SK-N-SH (cell line): ENCODE measurements around the gene ABHD17B. TPM values are rescaled to one million over a fixed set of nuclear protein-coding genes. Genes with fewer than 3 reads are reported as not detected.

Experiments used
- CTCF ChIA-PET: fragments of 300-600, 350-600 bp; formaldehyde crosslinking; extraction: SDS; loops from one replicate; lab custom pipeline; 2021; lab: Yijun Ruan, JAX
- POLR2A ChIA-PET: fragments of 350-600 bp; sonication (Branson Sonifier 250); formaldehyde crosslinking; extraction: SDS; loops from one replicate; lab custom pipeline; 2020; ENCODE audit warnings: antibody characterized with exemption, inconsistent platforms; lab: Yijun Ruan, JAX
- DNase-seq: peaks from one replicate; pipeline ENCODE4 v3.0.0; 2012
- H2AFZ ChIP-seq: fragments of 200-600 bp; sonication (generic); 2 replicates; pipeline ENCODE4 v1.8.1; 2016; ENCODE audit warnings: antibody characterized with exemption, mild to moderate bottlenecking, low read depth
- H3F3A ChIP-seq: fragments of 200-600 bp; sonication (generic); replicated peaks from 2 replicates; pipeline ENCODE3; 2016; ENCODE audit warnings: antibody characterized with exemption, mild to moderate bottlenecking; ENCODE audit not compliant: insufficient read depth
- H3K27ac ChIP-seq, 2 experiments: fragments of 200-500 bp in 1 of 2; fragments of 200-600 bp in 1 of 2; sonication (Bioruptor generic) in 1 of 2; sonication (generic), shearing (Covaris generic) in 1 of 2; 2 replicates each; pipeline versions ENCODE4 v1.5.1 to v1.6.1; 2014 to 2016; ENCODE audit warnings: low read depth in 2 of 2, inconsistent platforms in 1 of 2, low read length in 1 of 2, mild to moderate bottlenecking in 1 of 2, mixed read lengths in 1 of 2
- H3K27me3 ChIP-seq: fragments of 200-600 bp; sonication (generic), shearing (Covaris generic); 2 replicates; pipeline ENCODE4 v1.6.1; 2016; ENCODE audit warnings: mixed run types; ENCODE audit not compliant: insufficient read depth
- H3K36me3 ChIP-seq, 2 experiments: fragments of 200-500 bp in 1 of 2; fragments of 200-600 bp in 1 of 2; sonication (Bioruptor generic) in 1 of 2; sonication (generic) in 1 of 2; replicated peaks in 1 of 2; 2 replicates each; pipeline versions ENCODE3 to v1.5.1; 2014 to 2016; ENCODE audit warnings: low read length in 1 of 2, mild to moderate bottlenecking in 1 of 2; ENCODE audit not compliant: insufficient read depth in 2 of 2, control insufficient read depth in 1 of 2
- H3K4me1 ChIP-seq, 2 experiments: fragments of 200-500 bp in 1 of 2; fragments of 200-600 bp in 1 of 2; sonication (Bioruptor generic) in 1 of 2; sonication (generic), shearing (Covaris generic) in 1 of 2; 2 replicates each; pipeline versions ENCODE4 v1.5.1 to v1.6.1; 2014 to 2016; ENCODE audit warnings: low read depth in 1 of 2, low read length in 1 of 2, mixed run types in 1 of 2; ENCODE audit not compliant: insufficient read depth in 2 of 2, control insufficient read depth in 1 of 2
- H3K4me2 ChIP-seq: fragments of 200-600 bp; sonication (generic), shearing (Covaris generic); 2 replicates; pipeline ENCODE4 v1.6.1; 2017; ENCODE audit warnings: mixed run types
- H3K4me3 ChIP-seq, 2 experiments: fragments of 200-500 bp in 1 of 2; fragments of 200-600 bp in 1 of 2; sonication (Bioruptor generic) in 1 of 2; sonication (generic), shearing (Covaris generic) in 1 of 2; 2 replicates each; pipeline versions ENCODE4 v1.5.1 to v1.8.1; 2014 to 2016; ENCODE audit warnings: low read depth in 2 of 2, inconsistent platforms in 1 of 2, low read length in 1 of 2, mild to moderate bottlenecking in 1 of 2, mixed read lengths in 1 of 2, moderate library complexity in 1 of 2
- H3K79me2 ChIP-seq: fragments of 200-600 bp; sonication (generic); 2 replicates; pipeline ENCODE4 v1.8.1; 2017; ENCODE audit warnings: mild to moderate bottlenecking; ENCODE audit not compliant: insufficient read depth
- H3K9ac ChIP-seq: fragments of 200-600 bp; sonication (generic); 2 replicates; pipeline ENCODE4 v1.6.1; 2017; ENCODE audit warnings: mixed run types
- H3K9me2 ChIP-seq: fragments of 200-600 bp; sonication (generic); 2 replicates; pipeline ENCODE4 v1.6.1; 2017; ENCODE audit warnings: mixed run types
- H3K9me3 ChIP-seq: fragments of 200-600 bp; sonication (generic); 2 replicates; pipeline ENCODE4 v1.6.1; 2017; ENCODE audit warnings: mixed run types, mild to moderate bottlenecking, moderate library complexity
- H4K20me1 ChIP-seq: fragments of 200-600 bp; sonication (generic); 2 replicates; pipeline ENCODE4 v1.6.1; 2017; ENCODE audit warnings: mild to moderate bottlenecking, mixed run types; ENCODE audit not compliant: insufficient read depth
- CHD2 ChIP-seq: fragments of 150-350 bp; IDR thresholded peaks from 2 replicates; pipeline ENCODE4 v1.6.1; 2018; ENCODE audit warnings: low read length; ENCODE audit not compliant: partially characterized antibody
- ELF1 ChIP-seq: IDR thresholded peaks from 2 replicates; pipeline ENCODE4 v1.4.0; 2012
- GATA2 ChIP-seq: sonication (generic); formaldehyde crosslinking; IDR thresholded peaks from 2 replicates; pipeline ENCODE4 v1.5.0; 2020; ENCODE audit warnings: mild to moderate bottlenecking, missing genetic modification reagents
- MEF2A ChIP-seq: IDR thresholded peaks from 2 replicates; pipeline ENCODE4 v1.4.0; 2012; ENCODE audit warnings: low read depth, borderline replicate concordance
- NFIC ChIP-seq: IDR thresholded peaks from 2 replicates; pipeline ENCODE4 v1.4.0; 2012; ENCODE audit warnings: borderline replicate concordance
- RAD21 ChIP-seq: IDR thresholded peaks from 2 replicates; pipeline ENCODE4 v1.6.1; 2012; ENCODE audit warnings: mild to moderate bottlenecking, low read length
- RCOR1 ChIP-seq: fragments of 150-350 bp; IDR thresholded peaks from 2 replicates; pipeline ENCODE4 v1.6.1; 2017; ENCODE audit warnings: antibody characterized with exemption, low read length
- RXRA ChIP-seq: IDR thresholded peaks from 2 replicates; pipeline ENCODE4 v1.4.0; 2012; ENCODE audit warnings: low read depth, mild to moderate bottlenecking, borderline replicate concordance
- SIN3A ChIP-seq: IDR thresholded peaks from 2 replicates; pipeline ENCODE4 v1.6.1; 2012; ENCODE audit warnings: low read depth, mild to moderate bottlenecking, low read length, moderate library complexity, borderline replicate concordance
- SMC3 ChIP-seq: IDR thresholded peaks from 2 replicates; pipeline ENCODE4 v1.6.1; 2012; ENCODE audit warnings: low read depth, low read length, improper control_type of control experiment
- WGBS: methylation state at CpG from one replicate; pipeline ENCODE4 v1.1.6; 2017; ENCODE audit warnings: low lambda C conversion rate; 5-methylcytosine and 5-hydroxymethylcytosine counted together
- polyA plus RNA-seq, 3 experiments: library from polyadenylated mRNA; depleted of rRNA; stranded (reverse); fragments of >200 nt; gene quantifications; 2 replicates each; pipeline ENCODE4 v1.2.3, GENCODE V29; 2012
- TF ChIP-seq, protein P1 (sequence below): fragments of 150-350 bp; IDR thresholded peaks from 2 replicates; pipeline ENCODE4 v1.6.1; 2016; ENCODE audit warnings: mild to moderate bottlenecking, low read depth, low read length
- TF ChIP-seq, protein P2 (sequence below): fragments of 200-600 bp; sonication (generic); IDR thresholded peaks from 2 replicates; pipeline ENCODE4 v1.6.1; 2017; ENCODE audit warnings: antibody characterized with exemption, mild to moderate bottlenecking, moderate library complexity

ABHD17B gene
- polyA plus RNA-seq, 1 of the 3 experiments (the other 2 are of a cell fraction): 7.3 TPM

DNA sequence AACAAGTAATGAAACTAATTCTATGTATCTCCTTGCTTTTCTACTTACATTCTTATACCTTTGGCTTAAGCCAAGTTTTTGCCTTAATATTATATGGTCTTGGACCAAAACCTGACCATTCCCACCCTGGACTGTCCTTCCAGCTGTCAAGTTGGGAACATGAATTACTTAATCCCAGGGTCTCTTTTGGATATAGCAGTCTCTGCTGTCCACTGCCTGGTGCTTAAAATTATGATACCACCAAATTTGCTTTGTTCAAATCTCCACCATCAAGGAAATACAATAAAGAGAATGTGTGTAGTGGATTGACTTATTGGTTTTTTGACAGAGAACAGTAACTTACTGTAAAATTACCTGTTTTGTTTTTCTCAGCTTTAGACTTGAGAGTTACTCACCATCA lies 66.2 kb downstream of the ABHD17B start:
- Histone ChIP-seq H3K9ac (no peak overlapping the region), H3K4me3 (no peak overlapping the region), H3F3A (no peaks in the 10 kb centered on the region), H3K36me3 (no peaks in the 10 kb centered on the region), H3K4me1 (no peaks in the 10 kb centered on the region), H3K4me2 (no peak overlapping the region), H3K9me3 (no peaks in the 10 kb centered on the region), H4K20me1 (no peaks in the 10 kb centered on the region), H3K27ac (no peak overlapping the region), H2AFZ (no peak overlapping the region), H3K27me3 (no peaks in the 10 kb centered on the region), H3K9me2 (no peaks in the 10 kb centered on the region), H3K79me2 (no peaks in the 10 kb centered on the region)
- ChIA-PET POLR2A (no interaction called here), CTCF (interaction anchor here (1.1 to 2.1 kb wide), 2 partner anchors 26 to 180 kb away, joined by 4 to 7 read pairs; no protein-coding TSS in a partner anchor)
- TF ChIP-seq SIN3A (no peak), MEF2A (no peak), RCOR1 (no peak), CHD2 (no peak), RXRA (no peak)
- TF ChIP-seq, protein P1, sequence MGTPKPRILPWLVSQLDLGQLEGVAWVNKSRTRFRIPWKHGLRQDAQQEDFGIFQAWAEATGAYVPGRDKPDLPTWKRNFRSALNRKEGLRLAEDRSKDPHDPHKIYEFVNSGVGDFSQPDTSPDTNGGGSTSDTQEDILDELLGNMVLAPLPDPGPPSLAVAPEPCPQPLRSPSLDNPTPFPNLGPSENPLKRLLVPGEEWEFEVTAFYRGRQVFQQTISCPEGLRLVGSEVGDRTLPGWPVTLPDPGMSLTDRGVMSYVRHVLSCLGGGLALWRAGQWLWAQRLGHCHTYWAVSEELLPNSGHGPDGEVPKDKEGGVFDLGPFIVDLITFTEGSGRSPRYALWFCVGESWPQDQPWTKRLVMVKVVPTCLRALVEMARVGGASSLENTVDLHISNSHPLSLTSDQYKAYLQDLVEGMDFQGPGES: no peak
- TF ChIP-seq, protein P2, sequence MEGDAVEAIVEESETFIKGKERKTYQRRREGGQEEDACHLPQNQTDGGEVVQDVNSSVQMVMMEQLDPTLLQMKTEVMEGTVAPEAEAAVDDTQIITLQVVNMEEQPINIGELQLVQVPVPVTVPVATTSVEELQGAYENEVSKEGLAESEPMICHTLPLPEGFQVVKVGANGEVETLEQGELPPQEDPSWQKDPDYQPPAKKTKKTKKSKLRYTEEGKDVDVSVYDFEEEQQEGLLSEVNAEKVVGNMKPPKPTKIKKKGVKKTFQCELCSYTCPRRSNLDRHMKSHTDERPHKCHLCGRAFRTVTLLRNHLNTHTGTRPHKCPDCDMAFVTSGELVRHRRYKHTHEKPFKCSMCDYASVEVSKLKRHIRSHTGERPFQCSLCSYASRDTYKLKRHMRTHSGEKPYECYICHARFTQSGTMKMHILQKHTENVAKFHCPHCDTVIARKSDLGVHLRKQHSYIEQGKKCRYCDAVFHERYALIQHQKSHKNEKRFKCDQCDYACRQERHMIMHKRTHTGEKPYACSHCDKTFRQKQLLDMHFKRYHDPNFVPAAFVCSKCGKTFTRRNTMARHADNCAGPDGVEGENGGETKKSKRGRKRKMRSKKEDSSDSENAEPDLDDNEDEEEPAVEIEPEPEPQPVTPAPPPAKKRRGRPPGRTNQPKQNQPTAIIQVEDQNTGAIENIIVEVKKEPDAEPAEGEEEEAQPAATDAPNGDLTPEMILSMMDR: no peak
- no peak for DNase-seq

DNA sequence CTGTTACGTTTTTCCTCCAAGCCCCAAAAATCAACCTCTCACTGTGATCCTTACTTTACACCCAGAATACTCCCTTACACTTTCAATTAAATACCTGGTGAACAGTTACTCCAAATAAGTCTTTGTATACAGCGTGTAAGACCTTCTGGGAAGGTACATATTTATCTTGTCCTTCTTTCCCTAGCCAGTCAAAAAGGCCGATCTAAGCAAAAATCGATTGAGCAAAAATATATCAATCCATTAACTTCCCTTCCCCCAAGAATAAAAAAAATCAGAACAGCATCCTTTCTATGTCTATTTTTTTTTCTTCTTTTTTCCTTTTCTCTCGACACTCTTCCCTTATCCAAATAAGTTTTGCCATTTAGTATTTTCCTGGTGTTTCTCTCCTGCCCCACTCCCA lies 71.3 kb downstream of the ABHD17B start:
- Histone ChIP-seq H3K4me1 (no peaks in the 10 kb centered on the region), H2AFZ (no peak overlapping the region), H3K27me3 (no peaks in the 10 kb centered on the region), H3K79me2 (no peaks in the 10 kb centered on the region), H3F3A (no peaks in the 10 kb centered on the region), H3K9me3 (no peaks in the 10 kb centered on the region), H3K4me2 (no peak overlapping the region), H3K36me3 (no peaks in the 10 kb centered on the region), H4K20me1 (no peaks in the 10 kb centered on the region), H3K4me3 (no peak overlapping the region), H3K27ac (no peak overlapping the region), H3K9ac (no peak overlapping the region), H3K9me2 (no peaks in the 10 kb centered on the region)
- no peak for DNase-seq
- POLR2A ChIA-PET: no interaction called here
- CTCF ChIA-PET: no interaction called here
- TF ChIP-seq GATA2 (CRISPR knock-in tag) (no peak), CHD2 (no peak), ELF1 (no peak), RAD21 (no peak), SMC3 (no peak), NFIC (no peak)
- 37% methylated on average over 5 of the region's 5 CpGs for WGBS
